LNCaP clone FGC (cell line): Measurements from ENCODE around the gene FAM50B.

Source experiments
- DNase-seq: peaks from one replicate; pipeline ENCODE4 v3.0.0-alpha.2; 2011; ENCODE audit warnings: low read depth
- H3K4me3 ChIP-seq: 2 replicates; pipeline ENCODE4 v1.5.1; 2011; ENCODE audit warnings: mild to moderate bottlenecking, low read depth, low read length, control low read depth
- TF ChIP-seq, protein P1 (sequence below): IDR thresholded peaks from 2 replicates; pipeline ENCODE4 v1.5.1; 2012; ENCODE audit warnings: mild to moderate bottlenecking; ENCODE audit not compliant: control insufficient read depth, insufficient read depth; ENCODE audit errors: extremely low read depth

FAM50B gene

DNA sequence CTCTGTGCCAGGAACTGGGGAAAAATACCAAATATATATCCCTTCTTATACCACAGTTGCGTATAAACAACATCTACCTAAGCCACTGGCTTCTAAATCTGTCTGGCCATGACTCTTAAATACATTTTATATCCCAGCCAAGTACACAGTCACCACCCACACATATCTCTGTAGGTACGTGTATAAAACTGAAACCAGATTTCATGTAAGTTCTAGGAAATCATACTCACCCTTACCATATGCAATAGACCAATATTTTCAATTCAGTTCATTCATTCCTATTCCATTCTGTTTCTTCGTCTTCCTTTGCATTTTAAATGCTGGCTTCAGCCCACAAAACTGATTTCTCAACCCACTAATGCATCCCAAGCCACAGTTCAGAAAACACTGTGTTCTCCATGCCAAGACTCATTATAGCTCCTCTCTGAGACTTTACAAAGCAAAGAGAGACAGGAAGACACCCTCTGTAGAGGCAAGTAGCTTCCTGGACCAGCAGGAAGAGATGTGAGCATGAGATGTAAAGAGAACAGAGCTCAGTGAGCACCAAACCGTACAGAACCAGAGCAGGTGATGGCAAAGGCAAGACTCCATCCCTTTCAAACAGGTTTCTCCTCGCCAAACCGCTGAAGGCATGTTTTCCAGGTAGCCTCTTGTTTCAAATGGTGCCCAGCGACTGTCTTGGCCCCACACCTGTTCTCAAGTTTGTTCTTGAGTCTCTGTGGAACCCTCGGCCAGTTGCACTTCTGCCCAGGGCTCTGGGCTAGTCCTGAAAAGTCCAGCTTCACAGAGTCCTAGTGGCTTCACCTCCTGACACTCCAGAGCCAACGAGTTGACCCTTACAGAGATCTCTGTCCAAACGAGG lies 18.7 kb downstream of the FAM50B start:
- H3K4me3 ChIP-seq: no peak overlapping the region
- no peak for DNase-seq
- TF ChIP-seq, protein P1, sequence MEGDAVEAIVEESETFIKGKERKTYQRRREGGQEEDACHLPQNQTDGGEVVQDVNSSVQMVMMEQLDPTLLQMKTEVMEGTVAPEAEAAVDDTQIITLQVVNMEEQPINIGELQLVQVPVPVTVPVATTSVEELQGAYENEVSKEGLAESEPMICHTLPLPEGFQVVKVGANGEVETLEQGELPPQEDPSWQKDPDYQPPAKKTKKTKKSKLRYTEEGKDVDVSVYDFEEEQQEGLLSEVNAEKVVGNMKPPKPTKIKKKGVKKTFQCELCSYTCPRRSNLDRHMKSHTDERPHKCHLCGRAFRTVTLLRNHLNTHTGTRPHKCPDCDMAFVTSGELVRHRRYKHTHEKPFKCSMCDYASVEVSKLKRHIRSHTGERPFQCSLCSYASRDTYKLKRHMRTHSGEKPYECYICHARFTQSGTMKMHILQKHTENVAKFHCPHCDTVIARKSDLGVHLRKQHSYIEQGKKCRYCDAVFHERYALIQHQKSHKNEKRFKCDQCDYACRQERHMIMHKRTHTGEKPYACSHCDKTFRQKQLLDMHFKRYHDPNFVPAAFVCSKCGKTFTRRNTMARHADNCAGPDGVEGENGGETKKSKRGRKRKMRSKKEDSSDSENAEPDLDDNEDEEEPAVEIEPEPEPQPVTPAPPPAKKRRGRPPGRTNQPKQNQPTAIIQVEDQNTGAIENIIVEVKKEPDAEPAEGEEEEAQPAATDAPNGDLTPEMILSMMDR: no peak

DNA sequence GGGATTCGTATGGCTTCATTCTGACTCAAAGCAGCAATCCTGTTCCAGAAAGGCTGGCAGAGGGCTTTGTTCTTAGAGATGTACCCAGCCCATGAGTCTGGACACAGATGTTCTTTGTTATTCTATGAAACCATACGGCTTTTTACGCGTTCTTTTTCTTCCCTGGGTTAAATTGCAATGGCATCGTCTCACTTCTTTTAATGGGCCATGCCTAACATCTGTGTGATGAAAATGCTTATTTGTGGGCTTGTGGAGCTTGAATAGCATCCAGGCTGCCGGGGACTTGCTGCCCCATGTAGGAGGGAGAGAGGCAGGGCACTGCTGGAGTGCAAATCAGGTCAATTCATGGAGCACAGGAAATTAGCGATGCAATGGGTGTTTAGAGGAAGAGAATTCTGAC lies 19.4 kb downstream of the FAM50B start:
- no peak overlapping the region for H3K4me3 ChIP-seq
- TF ChIP-seq, protein P1: no peak
- no peak for DNase-seq

DNA sequence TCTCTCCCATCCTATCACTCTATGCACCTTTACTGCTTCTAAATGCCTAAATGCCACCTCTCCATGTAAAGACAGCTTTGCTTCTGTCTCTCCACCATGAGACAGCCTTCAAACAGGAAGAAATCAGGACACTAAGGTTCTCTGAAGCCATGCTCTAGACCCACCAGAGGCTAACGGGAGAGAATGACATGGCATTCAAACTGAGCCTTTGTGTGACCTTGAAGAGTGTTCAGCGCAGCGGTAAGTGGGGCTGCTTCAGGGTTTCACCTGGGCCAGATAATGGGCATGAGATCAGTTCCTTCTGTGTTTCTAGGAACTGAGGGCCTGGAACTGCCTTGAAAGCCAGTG lies 20.1 kb downstream of the FAM50B start:
- DNase-seq: no peak
- TF ChIP-seq, protein P1: no peak
- no peak overlapping the region for H3K4me3 ChIP-seq

DNA sequence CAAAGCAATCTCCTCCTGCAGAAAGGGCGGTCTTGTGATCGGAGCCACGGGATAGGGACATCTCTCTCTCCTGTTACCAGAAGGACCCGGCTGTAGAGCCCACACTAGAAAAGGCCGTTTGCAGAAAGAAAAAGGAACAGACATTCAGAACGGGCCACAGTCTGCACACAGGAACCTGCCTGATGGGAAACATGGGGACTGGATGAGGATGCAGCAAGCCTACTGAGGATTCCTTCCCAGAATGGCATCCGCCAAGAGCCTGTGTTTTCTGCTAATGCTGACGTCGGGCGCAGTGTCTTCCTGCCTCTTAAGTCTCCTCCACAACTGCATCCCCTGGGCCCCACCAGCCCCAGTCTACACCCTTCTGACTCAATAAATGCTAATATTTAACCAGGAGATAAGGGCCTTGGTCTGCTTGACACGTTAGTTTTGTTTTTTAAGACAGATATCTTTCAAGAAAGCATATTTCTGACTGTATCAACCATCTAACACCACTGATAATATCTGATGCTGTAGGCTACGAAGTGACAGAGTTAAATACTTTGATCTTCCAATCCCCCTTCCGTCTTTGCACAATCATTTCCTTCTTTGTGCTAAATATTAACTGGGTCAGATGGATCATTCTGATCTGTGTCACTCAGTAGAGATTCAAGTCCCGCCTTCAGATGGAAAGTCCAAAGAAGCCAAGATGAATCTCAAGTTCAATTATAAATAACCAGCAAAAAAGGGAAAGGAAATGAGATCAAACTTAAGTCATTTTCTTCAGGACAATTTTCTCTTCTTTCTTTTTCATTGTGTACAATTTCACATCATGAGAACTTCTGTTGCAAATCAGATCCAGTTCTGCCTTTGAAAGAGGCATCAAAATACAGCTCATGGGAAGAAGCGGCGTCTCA lies 20.7 kb downstream of the FAM50B start:
- TF ChIP-seq, protein P1: no peak
- no peak for DNase-seq

DNA sequence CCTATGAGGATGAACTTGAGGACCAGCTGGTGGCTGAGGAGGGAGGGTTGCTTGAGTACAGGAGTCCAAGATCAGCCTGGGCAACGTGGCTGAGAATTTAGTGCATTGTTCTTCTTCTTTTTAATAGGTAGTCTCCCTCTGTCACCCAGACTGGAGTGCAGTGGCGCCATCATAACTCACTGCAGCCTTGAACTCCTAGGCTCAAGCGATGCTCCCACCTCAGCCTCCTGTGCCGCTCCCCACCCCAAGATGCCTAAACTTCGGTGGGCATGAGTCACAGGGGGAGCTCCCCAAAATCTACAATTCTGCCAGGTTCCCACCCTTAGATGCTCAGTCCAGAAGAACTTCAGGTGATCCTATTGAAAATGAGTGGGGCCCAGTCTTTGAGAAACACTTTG lies 21.4 kb downstream of the FAM50B start:
- no peak overlapping the region for H3K4me3 ChIP-seq
- TF ChIP-seq, protein P1: no peak
- DNase-seq: no peak

More for the DNA sequence above, 20.7 kb downstream of the FAM50B start:
- no peak overlapping the region for H3K4me3 ChIP-seq

DNA sequence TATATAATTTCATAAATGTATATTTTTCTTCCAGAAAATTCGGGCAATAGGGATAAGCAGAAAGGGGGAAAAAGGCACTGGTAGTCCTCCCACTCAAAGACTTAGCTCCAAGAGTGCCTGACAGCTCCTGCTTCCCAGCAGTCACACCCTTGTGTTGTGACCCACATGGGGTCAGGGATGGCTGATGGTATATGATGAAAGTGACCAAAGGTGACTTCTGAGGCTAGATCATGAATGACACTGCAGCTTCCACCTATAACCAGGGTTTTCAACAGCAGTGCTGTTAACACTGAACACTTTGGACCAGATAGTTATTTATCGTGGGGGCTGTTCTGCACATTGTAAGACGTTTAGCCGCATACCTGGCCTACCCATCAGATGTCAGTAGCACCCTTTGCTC lies 22.3 kb downstream of the FAM50B start:
- TF ChIP-seq, protein P1: no peak
- no peak for DNase-seq
- no peak overlapping the region for H3K4me3 ChIP-seq

DNA sequence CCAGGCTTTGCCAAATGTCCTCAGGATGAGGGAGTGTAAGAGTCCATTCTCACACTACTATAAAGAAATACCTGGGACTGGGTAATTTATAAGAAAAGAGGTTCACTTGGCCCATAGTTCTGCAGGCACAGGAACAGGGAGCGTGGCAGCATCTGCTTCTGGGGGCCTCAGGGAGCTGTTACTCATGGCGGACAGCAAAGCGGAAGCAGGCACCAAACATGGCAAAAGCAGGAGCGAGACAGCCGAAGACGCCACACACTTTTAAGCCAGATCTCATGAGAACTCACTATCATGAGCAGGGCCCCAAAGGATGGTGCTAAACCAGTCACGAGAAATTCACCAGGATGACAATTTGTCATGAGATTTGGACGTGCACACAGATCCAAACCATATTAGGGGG lies 22.8 kb downstream of the FAM50B start:
- no peak overlapping the region for H3K4me3 ChIP-seq
- no peak for DNase-seq

More for the DNA sequence above, 22.8 kb downstream of the FAM50B start:
- TF ChIP-seq, protein P1: no peak
